ENCODE data around the gene KIAA0232.
A peak's percentile ranks its signal among the peaks of the same experiment; 100 is the strongest.

The KIAA0232 gene

DNA sequence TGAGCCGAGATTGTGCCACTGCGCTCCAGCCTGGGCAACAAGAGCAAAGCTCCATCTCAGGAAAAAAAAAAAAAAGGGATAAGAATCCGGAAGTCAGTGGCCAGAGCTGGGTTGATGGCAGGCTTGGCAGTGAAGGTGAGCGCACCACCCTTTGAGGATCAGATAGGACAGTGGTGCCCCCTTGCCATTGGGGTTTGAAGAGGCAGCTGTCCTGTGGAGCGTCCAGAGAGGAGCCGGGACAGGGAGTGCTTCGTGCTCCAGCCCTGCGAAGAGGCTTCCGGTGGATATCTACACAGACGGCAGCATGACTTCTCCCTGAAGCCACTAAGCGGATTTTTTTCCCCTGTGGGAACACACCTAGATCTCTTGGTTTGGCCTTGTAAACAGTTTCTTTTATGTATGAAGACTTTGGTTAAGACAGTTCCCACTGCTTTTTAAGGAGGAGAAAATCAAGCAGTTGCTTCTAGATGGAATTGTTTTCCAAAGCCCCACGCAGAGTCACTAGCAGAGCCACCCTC lies 133.6 kb downstream of the KIAA0232 start:
- no peak for DNase-seq (ENCODE audit: low read depth, low spot score)

DNA sequence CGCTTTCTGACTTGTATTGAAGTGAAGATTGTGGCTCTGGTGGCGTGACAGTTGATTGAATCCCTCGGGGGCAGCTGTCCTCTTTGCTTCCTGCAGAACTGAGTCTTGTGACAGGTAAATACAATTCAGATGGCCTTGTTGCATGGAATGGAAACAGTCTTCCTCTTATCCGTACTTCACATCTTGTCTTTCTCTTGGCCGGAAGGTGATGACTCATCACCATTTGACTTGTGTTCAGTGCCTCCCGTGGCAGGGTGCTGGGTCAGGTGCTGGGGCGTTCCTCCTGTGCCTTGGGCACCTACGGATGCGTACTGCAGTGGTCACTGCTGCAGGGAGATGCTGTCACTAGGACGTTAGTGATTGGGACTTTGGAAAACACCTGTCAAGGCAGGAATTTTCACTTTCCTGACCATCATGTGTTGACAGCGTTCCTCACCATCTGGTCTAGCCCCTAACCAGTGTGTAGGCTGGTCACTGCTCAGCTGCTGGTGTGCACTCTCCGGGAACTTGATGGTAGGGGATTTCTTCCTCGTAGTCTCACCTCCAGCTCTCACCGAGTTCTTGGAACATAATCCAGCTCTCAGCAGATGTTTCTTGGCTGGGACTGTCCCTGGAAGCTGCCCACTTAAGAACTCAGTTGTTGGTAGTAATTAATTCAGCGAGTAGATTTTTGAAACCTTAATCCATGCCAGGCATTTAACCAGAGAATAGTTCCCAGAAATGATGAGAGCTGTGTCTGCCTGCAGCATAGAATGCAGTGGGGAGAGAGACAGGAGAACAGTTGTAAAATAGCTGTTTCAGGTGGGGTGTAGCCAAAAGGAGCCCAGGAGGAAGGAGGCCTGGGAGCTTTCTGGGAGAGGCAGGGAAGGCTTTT lies 134.3 kb downstream of the KIAA0232 start:
- peak; percentile 50 for DNase-seq (ENCODE audit: low read depth, low spot score)

DNA sequence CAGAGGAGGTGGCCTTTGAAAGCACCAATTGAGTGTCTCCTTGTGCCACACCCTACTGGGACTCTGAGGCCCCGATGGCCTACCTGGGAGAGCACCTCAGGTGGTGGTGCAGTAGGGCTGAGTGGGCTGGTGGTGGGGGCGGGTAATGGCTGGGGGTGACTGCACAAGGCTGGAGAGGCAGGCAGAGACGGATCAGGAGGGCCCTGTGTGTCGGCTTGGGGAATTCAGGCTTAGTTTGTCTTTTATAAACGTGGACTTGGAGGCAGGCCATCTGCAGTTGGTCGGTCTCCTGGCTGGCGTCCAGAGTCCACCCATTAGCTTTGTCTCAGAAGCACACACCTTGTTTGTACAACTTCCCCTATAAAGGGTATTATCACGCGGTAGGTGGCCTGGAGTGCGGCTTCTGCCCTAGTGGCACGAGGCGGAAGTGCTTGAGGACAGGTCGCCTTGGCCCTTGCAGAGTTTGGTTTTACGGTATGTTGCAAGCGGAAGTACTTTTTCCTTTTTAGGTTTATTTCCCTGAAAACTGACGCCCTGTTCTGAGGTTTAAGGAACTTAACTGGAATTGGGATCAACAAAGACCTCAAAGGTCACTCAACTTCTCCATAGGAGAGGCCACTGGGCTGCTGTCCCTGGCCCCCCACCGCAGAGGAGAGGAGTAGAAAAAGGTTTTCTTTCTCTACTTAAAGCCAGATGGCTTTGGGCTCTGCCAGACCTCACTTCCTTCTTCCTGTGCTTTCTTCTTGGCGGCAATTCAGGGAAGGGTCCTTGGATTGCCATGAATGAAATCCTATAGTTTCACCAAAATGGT lies 135.1 kb downstream of the KIAA0232 start:
- DNase-seq (ENCODE audit: low read depth, low spot score): peak; percentile 82

DNA sequence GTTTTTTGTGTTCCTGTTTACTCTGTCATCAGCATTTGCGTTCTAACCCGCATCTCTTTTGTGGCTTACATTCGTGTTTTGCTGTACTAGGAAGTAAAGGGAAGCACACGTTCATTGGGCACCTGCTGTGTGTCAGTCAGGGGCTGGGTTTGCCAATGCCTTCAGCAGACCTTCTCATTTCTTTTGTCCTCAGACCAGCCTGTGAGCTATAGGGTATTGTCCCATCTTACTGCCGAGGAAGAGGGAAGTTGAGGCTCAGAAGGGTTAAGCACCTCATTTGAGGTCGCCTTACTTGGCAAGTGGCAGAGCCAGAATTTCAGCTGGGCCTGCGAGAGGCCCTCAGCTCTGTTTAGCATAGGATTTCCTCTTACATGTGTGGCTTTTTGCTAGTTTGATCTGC lies 135.8 kb downstream of the KIAA0232 start:
- DNase-seq (ENCODE audit: low read depth, low spot score): no peak

DNA sequence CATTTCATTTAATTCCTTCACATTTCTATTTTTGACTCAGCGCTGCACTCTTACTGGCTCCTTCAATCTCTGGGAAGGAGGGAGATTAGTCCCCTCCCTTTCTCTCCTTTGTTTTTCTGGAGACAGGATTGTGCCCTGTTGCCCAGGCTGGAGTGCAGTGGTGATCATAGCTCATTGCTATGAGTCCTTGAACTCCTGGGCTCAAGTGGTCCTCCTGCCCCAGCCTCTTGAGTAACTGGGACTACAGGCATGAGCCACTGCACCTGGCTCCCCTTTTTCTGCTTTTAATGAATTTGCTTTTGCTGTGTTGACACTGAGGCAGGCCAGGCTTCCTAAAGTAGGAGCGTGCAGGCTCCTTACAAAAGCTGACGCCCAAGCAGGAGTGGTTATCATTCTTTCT lies 137.6 kb downstream of the KIAA0232 start:
- DNase-seq (ENCODE audit: low read depth, low spot score): no peak

- no peak for DNase-seq (ENCODE audit: low read depth, low spot score)
These were observed 141.0 kb downstream of the KIAA0232 start for GRCh38 chr4:6923507-6923906.

- DNase-seq (ENCODE audit: low read depth, low spot score): no peak
These were observed 141.8 kb downstream of the KIAA0232 start for GRCh38 chr4:6924361-6924779.

GRCh38 chr4:6925357-6925836 lies 142.9 kb downstream of the KIAA0232 start:
- DNase-seq (ENCODE audit: low read depth, low spot score): no peak

- no peak for DNase-seq (ENCODE audit: low read depth, low spot score)
These were observed 143.6 kb downstream of the KIAA0232 start for GRCh38 chr4:6926081-6926480.

DNA sequence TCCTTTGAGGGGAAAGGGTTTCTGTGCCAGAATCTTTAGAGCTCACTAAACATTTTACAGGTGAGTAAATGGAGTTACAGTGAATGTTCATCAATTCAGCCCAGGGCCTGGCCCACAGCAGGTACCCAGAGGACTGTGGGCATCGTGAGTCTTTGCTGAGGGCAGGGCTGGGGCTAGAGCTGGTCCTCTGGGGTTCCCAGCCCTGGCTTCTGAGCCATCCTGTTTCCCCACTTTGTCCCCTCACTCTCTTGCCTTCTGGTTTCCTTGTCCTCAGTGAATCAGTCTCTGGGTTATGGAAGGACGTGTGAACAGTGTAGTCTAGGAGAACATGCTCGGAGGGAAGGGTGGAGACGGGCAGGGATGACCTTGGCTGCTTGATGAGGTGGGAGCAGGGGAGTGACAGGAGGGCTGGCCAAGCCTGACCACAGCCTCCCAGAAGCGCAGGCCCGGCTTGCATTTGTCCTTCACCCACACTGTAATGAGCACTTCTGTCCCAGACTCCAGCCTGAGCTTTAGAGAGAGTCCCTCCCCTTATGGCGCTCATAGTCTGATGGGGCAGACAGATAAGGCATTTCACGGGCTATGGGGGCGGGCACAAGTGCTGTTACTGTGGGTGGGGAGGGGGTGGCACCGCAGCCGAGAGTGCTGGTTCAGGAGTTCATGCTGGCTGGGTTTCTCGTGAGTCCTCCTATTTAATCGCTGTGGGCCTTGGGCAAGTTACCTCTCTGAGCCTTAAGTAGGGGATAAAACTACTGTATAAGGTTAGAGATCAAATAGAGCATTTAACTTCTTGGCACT lies 144.4 kb downstream of the KIAA0232 start:
- peak; percentile 33 for DNase-seq (ENCODE audit: low read depth, low spot score)

- no peak for DNase-seq (ENCODE audit: low read depth, low spot score)
These were observed 145.6 kb downstream of the KIAA0232 start for GRCh38 chr4:6928081-6928480.

GRCh38 chr4:6929339-6929811 lies 146.8 kb downstream of the KIAA0232 start:
- no peak for DNase-seq (ENCODE audit: low read depth, low spot score)

DNA sequence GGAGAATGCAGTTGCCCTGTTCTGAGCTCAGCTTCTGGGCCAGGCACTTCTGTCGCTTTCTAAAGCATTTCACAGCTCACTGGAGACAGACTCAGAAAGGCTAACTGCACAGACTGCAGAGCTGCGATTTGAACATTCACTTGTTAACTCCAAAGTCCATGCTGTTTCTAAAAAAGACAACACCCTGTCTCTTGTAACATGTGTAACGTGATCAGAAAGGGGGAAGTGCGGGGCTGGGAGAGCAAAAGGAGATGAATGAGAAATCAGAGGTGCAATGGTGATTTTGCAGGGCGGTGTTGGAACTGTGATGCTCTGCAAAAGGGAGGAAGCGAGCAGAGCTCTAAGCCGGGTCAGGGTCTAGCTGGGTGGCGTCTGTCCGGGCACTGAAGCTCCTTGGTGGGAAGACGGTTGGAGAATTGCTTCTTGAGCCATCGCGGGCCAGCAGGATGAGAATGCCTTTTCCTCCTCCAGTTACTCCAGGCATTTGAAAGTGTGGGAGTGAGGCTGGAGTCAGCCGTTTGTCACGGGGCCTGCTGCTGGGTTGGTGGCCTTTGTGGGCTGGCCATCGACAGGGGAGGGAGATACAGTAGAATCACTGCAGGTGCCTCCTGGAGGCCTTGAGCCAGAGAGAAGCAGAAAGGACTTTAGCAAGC lies 147.4 kb downstream of the KIAA0232 start:
- DNase-seq (ENCODE audit: low read depth, low spot score): no peak

GRCh38 chr4:6932475-6932874 lies 149.9 kb downstream of the KIAA0232 start:
- no peak for DNase-seq (ENCODE audit: low read depth, low spot score)

- no peak for DNase-seq (ENCODE audit: low read depth, low spot score)
These were observed 150.4 kb downstream of the KIAA0232 start for GRCh38 chr4:6932918-6933317.
